HT1080 (cell line): ENCODE data around the gene GASK1A. TPM values are rescaled to one million over a fixed set of nuclear protein-coding genes. Genes with fewer than 3 reads are reported as not detected.
"Not testable (repeated sequence)": the region's sequence is repeated elsewhere in the genome, so short reads cannot be mapped to it uniquely, and the experiment has no call there.

Experiments used
- DNase-seq: peaks from one replicate; pipeline ENCODE4 v3.0.0-alpha.2; 2015; ENCODE audit warnings: low read depth
- total RNA-seq: library from RNA; depleted of rRNA; stranded (reverse); fragments of >200 nt; shearing (Covaris generic); gene quantifications from 2 replicates; pipeline ENCODE4 v1.2.3, GENCODE V29; 2014

GASK1A gene
- total RNA-seq, 1 experiment from 2014 or later, result not detected

DNA sequence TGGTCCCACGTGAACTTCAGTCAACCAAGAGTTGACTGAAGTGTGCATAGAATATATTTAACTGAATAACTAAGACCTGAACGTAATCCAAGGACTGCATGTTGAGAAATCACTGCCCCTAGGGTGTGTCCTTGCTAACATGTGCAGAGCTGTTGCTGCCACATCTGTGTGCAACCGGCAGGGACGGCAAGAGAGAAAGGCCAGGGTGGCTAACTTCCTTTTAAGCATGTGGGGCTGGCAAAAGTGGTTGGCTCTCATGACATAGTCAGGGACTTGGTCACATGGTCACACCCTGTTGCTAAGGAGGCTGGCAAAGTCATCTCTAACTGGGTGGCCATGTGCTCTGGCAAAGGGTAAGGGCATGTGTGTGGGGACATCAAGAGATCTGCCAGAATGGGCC lies 52.4 kb downstream of the GASK1A start:
- DNase-seq, result no peak

DNA sequence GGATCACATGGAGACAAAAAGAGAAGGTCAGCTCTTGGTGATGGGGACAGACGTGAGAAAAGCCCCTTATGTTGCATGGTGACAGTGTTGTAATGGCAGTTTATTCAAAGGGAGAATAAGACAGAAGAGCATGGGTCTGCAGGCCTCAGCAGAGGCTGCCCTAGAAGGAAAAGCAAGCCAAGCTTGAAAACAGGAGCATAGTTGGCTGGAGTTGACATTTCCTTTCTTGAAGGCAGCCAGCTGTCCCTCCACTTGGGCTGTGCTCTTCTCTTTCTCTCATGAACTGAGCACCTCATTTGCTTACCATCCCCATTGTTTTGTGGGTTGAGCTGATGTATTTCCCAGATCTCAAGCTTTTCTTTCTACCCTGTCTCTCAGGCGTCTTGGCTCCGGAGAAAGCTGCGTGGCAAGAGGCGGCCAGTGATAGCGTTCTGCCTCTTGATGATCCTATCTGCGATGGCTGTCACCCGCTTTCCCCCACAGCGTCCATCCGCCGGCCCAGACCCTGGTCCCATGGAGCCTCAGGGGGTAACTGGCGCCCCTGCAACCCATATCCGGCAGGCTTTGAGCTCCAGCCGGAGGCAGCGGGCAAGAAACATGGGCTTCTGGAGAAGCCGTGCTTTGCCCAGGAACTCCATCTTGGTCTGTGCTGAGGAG lies 52.9 kb downstream of the GASK1A start:
- no peak for DNase-seq

DNA sequence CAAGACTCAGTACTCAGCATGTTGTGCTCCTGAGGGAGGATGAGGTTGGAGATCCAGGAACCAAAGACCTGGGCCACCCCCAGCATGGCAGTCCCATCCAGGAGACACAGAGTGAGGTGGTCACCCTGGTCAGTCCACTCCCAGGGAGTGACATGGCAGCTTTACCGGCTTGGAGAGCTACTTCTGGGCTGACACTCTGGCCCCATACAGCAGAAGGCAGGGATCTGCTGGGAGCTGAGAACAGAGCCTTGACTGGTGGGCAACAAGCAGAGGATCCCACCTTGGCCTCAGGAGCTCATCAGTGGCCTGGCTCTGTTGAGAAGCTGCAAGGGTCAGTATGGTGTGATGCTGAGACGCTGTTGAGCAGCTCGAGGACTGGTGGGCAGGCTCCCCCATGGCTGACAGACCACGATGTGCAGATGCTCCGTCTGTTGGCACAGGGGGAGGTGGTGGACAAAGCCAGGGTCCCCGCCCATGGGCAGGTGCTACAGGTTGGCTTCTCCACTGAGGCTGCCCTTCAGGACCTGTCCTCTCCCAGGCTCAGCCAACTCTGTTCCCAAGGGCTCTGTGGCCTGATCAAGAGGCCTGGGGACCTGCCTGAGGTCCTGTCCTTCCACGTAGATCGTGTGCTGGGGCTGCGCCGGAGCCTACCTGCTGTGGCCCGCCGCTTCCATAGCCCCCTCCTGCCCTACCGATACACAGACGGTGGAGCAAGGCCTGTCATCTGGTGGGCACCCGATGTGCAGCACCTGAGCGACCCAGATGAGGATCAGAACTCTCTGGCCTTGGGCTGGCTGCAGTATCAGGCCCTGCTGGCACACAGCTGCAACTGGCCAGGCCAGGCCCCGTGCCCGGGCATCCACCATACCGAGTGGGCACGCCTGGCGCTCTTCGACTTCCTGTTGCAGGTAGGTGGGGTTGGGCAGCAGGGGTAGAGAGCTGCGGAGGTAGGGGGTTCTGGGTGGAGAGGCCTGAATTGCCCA lies 53.8 kb downstream of the GASK1A start:
- DNase-seq, result no peak

DNA sequence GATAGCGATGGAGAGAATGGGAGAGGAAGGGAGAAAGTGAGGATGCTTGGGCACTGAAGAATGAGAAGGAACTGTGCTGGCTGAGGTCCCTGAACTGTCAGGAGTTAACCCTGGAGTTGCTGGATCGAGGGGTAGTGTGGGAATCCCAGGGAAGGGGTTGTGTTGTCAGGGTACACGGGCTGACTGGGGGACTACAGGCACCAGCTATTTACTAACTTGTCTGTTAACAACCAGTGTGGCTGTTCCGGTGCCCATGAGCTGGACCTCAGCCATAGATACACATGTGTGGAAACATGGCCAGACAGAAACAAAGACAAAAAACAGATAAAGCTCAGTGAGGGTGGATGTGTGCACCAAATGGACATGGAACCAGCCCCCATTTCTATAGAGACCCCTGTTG lies 55.1 kb downstream of the GASK1A start:
- DNase-seq, result no peak

DNA sequence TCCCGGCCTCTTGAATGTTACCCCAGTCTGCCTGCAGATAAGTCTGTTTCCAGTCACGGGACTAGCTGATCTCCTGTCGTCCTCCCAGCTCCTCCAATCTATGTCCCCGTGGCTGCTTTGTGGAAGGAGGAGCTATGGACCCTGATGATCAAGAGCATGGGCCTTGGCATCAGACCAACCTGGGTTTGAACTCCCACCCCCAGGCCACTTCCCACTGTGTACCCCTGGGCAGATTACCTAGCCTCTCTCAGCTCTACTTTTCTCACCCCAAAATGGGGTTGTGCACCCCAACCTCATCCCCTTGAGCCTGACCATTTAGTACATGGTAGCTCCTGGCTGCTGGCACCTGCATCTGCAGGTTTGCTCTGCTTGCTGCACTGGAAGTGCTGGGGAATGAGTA lies 55.8 kb downstream of the GASK1A start:
- DNase-seq, result no peak

DNA sequence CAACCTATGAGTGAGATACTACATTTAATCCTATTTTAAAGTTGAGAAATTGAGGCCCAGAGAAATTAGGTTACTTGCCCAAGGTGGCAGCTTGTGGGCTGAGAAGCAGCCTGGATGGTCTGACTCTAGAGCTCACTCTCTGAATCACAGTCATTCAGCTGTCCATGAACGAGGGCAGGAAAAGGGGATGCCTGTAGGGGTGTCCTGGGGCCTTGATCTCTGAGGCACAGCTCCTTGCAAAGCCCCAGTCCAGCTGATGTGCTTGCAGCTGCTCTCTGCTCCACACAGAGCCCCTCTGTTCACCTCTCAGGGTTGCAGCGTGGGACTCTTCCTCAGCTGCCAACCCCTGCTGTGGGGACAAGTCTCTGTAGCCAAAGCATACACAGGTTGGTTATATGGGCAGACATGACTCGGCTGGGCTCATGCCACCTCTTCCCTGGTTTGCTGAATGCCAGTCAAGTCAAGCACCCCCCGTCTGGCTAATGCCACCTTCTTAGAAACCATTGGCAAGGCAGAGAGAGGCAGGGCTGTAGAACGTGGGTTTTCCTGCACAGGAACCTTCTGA lies 56.8 kb downstream of the GASK1A start:
- no peak for DNase-seq

DNA sequence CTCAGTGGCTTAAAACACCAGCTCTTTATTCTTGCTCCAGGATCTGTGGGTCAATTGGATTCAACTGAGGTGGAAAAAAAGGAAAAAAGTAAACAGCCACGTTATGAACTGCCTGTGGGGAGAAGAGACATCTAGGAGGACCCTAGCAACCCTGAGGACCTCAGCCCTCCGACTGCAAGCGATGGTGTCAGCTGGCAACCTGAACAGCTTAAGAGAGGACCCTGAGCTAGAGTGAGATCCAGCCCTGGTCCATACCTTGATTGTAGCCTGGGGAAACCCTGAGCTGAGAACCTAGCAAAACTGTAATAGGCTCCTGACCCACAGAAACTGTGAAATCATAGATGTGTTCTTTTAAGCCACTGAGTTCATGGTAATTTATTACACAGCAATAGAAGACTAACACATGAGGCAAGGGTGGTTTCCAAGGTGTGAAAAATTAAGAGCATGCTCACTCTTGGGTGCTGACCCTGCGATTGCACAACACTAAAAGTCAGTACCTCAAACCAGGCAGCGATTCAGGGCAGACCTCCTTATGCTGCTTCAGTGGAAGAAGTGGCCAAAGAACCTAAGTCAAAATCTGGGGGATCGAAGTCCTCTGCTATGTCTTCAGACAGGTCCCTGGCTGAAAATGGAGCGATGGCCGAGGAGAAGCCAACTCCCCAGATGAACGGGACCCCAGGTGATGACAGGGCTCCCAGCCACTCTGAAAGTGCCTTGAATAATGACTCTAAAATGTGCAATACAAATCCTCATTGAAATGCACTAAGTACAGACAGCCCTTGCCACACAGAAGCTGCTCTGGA lies 57.7 kb downstream of the GASK1A start:
- no peak for DNase-seq

DNA sequence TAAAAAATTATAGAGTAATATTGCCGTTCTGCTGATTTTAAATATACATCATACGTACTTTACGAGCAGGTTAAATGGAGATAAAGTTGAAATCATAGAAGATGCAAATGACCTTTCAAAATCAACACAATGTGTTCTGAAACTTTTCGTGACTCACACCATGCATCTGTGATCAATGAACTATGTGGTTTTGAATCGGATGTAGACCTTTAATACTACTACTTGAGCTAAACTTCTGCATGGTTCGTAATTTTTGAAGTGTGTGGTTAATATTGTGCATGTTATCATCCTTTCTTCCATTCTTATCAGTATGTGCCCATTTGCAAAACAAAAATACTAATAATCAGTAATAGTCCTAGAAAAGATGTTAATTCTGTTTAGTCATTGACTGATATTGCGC lies 58.9 kb downstream of the GASK1A start:
- DNase-seq, result no peak

DNA sequence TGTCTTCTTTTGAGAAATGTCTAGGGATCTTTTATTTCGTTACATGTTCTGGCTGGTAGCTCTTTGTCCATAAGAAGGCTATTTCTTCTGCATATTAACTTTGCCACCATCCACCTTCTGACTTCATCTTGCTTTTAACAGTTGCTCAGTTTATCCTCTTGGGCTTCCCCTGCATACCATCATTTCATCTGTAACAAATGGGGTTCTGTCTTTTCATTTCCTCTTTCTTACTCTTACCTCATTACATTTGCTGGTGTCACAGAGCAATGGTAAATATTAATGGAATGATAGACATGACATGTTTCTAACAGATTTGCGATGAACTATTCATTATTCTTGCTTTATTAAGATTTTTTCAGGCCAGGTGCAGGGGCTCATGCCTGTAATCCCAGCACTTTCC lies 62.4 kb downstream of the GASK1A start:
- no peak for DNase-seq

DNA sequence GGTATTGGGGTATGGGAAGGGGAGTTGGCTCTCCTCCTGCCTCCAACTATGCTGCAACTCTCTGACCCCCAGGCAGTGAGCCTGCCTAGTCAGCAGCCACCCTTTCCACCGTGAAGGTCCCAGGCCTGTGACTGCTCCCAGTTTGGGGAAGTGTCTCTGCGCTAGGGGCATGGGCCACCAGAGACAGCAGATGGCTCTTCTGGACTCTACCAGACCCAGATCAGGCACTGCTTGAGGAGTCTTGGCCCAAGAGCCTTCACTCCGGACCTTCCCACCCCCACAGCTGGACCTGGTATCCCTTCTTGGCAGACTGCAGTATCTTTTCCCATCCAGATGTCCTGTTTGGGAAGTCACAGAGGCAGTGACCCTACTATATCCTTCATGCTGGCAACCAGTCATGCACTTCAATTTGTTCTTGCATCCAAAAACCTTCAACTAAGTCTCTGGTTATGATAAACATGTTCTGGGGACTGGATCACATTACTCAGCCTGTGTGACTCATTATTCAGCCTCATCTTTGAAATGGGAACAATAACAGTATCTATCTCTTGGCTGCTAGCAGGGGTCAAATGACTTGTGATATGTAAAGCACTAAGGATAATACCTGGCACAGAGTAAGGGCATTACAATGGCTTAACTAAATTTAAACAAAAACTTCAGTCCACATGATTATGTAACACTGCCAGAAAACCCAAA lies 64.1 kb downstream of the GASK1A start:
- peak; percentile 4 for DNase-seq

DNA sequence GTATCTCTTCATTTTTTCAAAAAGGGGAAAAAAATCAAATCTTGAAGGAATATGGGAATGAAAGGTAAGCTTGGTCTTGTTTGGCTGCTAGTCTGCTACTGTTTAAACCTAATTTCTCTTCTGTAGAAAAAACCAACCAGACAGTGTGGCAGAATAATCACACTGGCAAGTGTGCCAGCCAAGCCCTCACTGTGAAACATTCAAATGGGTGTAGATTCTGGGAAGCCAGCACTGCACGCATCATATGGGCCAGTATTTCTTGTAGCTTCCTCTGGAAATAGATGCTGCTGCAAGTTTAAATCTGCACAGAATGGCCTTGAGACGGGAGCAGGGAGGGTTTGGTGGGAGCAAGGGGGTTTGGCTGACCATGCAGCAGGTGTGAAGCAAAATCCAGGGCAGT lies 64.7 kb downstream of the GASK1A start:
- no peak for DNase-seq

DNA sequence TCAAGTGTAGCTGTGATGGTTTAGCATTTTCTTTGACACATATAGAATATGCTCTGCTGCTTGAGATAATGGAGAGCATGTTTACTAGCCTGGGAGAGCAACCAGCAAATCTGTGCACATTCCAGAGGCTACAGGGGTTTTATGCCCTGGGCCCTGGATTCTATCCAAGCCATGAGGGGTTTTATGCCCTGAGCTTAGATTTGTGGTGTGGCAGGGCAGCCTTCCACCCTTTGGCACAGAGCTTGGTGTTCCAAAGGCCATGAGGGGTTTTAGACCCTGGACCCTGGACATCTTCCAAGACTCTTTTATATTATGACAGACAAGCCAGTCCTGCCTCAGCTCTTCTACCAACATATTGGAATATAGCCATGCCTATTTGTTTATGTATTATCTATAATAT lies 66.0 kb downstream of the GASK1A start:
- DNase-seq, result not testable (repeated sequence)

DNA sequence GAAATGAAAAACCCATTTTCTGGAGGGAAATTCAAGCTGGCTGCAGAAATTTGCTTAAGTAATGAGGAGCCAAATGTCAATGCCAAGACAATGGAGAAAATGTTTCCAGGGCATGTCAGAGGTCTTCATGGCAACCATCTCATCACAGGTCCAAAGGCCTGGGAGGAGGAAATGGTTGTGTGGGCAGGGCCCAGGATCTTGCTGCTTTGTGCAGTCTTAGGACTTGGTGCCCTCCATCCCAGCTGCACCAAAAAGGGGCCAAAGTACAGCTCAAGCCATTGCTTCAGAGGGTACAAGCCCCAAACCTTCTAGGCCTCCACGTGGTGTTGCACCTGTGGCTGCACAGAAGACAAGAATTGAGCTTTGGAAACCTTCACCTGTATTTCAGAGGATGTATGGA lies 67.5 kb downstream of the GASK1A start:
- no peak for DNase-seq

DNA sequence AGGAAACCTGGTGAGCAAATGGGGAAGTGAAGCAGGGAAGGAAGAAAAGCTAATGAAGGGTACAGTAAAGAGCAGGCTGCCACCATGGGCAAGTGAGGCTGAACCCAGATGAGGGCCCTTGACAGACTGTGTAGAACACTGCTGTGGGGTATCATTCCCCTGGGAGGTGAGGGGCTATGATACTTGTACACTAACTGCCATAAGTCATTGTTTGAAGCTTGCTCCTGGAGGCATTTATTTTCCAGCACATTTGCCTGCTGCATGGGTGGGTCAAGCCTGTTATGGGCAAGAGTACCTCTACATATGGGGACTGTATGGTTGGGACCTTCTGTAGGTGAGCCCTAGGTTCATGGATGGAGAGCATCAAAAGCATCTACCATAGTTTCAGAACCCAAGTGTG lies 69.4 kb downstream of the GASK1A start:
- DNase-seq, result no peak

DNA sequence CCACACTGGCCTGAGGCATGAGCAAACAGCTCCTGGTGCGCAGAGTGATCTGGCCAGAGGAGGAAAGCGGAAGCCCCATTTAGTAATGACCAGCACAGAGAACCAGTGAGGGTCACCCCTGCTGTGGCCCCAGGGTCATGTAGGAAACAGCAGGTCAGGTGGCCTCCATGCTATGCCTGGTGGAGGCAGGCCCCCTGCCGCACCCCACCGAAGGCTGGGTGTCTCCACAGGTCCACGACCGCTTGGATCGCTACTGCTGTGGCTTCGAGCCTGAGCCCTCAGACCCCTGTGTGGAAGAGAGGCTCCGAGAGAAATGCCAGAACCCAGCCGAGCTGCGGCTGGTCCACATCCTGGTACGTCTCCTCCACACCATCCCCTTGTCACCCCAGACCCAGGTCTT lies 74.2 kb downstream of the GASK1A start:
- no peak for DNase-seq

DNA sequence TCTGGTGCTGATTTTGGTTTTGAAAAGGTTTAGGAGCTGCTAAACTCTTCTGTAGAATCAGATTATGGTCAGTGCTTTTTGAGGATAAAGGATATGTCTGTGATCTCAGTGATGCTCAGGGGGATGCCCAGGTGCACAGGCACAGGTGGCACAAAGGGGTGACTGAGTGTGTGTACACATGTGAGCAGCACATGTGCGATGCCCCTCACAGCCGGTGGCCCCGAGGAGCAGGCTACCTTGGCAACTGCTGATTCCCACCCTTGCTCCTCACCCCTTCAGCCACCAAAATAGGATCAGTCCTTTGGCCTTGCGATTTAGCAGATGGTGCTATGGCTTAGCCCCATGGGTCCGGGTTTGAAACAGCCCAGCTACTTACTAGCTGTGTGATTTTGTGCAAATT lies 75.6 kb downstream of the GASK1A start:
- no peak for DNase-seq

DNA sequence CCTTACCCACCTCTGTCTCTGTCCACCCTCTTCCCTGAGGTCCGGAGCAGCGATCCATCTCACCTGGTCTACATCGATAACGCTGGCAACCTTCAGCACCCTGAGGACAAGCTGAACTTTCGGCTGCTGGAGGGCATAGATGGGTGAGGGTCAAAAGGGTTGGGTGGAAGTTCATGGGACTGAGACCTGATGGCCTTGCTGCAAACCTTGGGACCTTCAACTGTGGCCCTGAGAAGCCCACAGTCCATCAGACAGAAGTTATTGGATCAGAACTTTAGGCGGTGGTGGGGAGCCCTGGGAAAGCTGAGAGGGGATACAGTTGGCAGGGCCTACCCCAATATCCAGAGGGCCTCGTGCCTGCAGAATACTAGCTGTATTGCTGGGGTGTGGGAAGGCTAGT lies 76.3 kb downstream of the GASK1A start:
- DNase-seq, result no peak

DNA sequence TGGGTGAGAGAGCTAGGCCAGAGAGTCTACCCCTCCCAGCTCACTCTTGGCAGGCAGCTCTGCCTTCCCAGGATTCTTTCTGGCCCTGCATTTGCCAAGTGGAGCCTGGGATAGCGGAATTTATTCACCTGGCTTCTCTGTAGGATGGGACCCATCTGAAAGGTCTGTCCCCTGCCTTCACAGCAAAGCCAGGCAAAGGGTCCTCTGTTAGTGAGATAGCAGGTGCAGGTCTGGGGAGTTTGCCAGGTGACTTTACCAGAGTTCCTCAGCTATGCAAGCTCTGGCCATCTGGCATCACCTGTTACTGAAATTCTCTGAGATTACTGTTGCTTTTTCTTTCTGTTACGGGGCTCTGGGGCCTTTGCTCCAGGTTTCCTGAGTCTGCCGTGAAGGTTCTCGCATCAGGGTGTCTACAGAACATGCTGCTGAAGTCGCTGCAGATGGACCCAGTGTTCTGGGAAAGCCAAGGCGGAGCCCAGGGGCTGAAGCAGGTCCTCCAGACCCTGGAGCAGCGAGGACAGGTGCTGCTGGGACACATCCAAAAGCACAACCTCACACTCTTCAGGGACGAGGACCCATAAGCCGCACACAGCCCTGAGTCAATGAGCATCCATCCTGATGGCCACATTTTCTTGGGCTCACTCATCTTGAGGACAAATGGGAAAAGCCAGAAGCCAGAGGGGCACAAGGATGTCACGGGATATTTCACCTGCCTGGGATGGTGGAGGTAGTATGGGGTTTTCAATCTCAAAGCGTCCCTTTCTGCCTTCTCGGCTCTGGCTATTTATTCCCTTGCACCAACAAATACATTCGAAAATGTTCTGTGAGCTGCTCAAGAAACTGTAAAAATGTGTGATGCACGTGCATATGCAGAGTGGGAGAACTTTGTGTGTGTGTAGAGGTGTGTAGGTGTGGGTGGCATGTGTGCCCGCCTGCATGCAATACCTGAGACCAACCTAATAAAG lies 77.0 kb downstream of the GASK1A start:
- DNase-seq, result no peak

DNA sequence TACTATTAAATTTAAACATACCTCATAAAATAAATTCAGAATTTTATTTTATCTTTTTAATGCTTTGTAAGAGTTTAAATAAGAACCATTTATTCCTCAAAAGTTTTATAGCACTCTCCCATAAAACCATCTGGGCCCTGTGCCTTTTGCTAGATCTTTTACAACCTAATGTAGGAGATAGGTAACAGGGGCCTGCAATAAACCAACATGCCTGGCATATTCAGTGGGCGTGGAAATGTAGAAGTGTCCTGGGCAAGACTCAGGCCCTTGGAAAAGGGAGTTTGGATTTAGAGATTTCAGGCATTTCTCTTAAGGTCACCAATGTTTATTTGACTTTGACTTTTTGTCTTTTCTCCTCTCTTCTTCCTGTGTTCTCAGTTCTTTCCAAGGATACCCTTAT lies 80.3 kb downstream of the GASK1A start:
- DNase-seq, result no peak
